ENCODE measurements around the gene COQ8A.

The COQ8A gene

DNA sequence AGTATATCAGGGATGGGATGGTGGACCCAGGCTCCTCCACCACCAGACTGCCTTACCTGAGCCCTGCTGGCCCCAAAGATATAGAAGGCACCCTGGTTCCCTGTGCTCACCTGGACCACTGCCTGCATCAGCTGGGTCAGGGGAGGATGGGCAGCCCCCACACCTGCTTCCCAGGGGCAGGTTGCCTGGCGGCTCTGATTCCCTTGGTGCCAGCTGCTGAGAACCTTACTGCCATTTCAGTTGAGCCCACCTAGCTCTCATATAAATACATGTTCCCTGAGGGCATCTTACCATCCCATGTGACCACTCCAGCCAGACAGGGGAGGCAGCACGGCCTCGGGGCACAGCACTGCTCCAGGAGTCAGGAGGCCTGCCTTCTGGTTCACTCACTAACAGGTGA lies 45.3 kb upstream of the COQ8A start:
- H4K20me1 ChIP-seq (ENCODE audit: control insufficient read depth, insufficient read depth, low read depth, low read length): no peaks in the 10 kb centered on the region
- TF ChIP-seq EZH2phosphoT487 (IDR thresholded peaks at IDR 0.05; ENCODE audit: borderline replicate concordance, low read length): no peak
- TF ChIP-seq, protein P1, sequence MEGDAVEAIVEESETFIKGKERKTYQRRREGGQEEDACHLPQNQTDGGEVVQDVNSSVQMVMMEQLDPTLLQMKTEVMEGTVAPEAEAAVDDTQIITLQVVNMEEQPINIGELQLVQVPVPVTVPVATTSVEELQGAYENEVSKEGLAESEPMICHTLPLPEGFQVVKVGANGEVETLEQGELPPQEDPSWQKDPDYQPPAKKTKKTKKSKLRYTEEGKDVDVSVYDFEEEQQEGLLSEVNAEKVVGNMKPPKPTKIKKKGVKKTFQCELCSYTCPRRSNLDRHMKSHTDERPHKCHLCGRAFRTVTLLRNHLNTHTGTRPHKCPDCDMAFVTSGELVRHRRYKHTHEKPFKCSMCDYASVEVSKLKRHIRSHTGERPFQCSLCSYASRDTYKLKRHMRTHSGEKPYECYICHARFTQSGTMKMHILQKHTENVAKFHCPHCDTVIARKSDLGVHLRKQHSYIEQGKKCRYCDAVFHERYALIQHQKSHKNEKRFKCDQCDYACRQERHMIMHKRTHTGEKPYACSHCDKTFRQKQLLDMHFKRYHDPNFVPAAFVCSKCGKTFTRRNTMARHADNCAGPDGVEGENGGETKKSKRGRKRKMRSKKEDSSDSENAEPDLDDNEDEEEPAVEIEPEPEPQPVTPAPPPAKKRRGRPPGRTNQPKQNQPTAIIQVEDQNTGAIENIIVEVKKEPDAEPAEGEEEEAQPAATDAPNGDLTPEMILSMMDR (IDR thresholded peaks at IDR 0.05; ENCODE audit: low read depth, low read length, poor library complexity, severe bottlenecking): no peak
- H3K9me2 ChIP-seq (replicated peaks; ENCODE audit: control insufficient read depth, low read length): no peaks in the 10 kb centered on the region
- H3K27me3 ChIP-seq (ENCODE audit: control insufficient read depth, low read length): no peaks in the 10 kb centered on the region
- no peaks in the 10 kb centered on the region for H3K9me3 ChIP-seq (ENCODE audit: control insufficient read depth, insufficient read depth, low read length)
- no peak overlapping the region for H3K4me3 ChIP-seq (ENCODE audit: low read length)
- peaks cover 12% of the 10 kb centered on the region for H3K4me1 ChIP-seq (ENCODE audit: control insufficient read depth, low read length)
- H3K4me2 ChIP-seq (ENCODE audit: low read length): no peak overlapping the region
- no peaks in the 10 kb centered on the region for H3F3A ChIP-seq (ENCODE audit: control insufficient read depth, insufficient read depth)
- H3K27ac ChIP-seq (ENCODE audit: low read depth, low read length): no peak overlapping the region
- no peaks in the 10 kb centered on the region for H3K36me3 ChIP-seq (ENCODE audit: control insufficient read depth, low read length)
- H3K79me2 ChIP-seq (ENCODE audit: control insufficient read depth, low read length): no peaks in the 10 kb centered on the region

DNA sequence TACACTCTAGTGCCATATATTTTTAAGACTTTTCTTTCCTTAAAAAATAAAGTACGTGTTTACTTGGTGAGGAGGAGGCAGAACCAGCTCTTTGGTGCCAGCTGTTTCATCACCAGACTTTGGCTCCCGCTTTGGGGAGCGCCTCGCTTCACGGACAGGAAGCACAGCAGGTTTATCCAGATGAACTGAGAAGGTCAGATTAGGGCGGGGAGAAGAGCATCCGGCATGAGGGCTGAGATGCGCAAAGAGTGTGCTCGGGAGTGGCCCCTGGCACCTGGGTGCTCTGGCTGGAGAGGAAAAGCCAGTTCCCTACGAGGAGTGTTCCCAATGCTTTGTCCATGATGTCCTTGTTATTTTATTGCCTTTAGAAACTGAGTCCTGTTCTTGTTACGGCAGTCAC lies 44.5 kb upstream of the COQ8A start:
- no peaks in the 10 kb centered on the region for H3K9me2 ChIP-seq (replicated peaks; ENCODE audit: control insufficient read depth, low read length)
- no peak overlapping the region for H3K4me3 ChIP-seq (ENCODE audit: low read length)
- H3K4me1 ChIP-seq (ENCODE audit: control insufficient read depth, low read length): peaks cover 12% of the 10 kb centered on the region
- no peaks in the 10 kb centered on the region for H3F3A ChIP-seq (ENCODE audit: control insufficient read depth, insufficient read depth)
- no peaks in the 10 kb centered on the region for H3K27me3 ChIP-seq (ENCODE audit: control insufficient read depth, low read length)
- H3K9me3 ChIP-seq (ENCODE audit: control insufficient read depth, insufficient read depth, low read length): no peaks in the 10 kb centered on the region
- no peaks in the 10 kb centered on the region for H4K20me1 ChIP-seq (ENCODE audit: control insufficient read depth, insufficient read depth, low read depth, low read length)
- H3K36me3 ChIP-seq (ENCODE audit: control insufficient read depth, low read length): no peaks in the 10 kb centered on the region
- H3K4me2 ChIP-seq (ENCODE audit: low read length): no peak overlapping the region
- H3K79me2 ChIP-seq (ENCODE audit: control insufficient read depth, low read length): no peaks in the 10 kb centered on the region
- H3K27ac ChIP-seq (ENCODE audit: low read depth, low read length): no peak overlapping the region
- TF ChIP-seq, protein P1 (IDR thresholded peaks at IDR 0.05; ENCODE audit: low read depth, low read length, poor library complexity, severe bottlenecking): no peak
- no peak for TF ChIP-seq EZH2phosphoT487 (IDR thresholded peaks at IDR 0.05; ENCODE audit: borderline replicate concordance, low read length)

DNA sequence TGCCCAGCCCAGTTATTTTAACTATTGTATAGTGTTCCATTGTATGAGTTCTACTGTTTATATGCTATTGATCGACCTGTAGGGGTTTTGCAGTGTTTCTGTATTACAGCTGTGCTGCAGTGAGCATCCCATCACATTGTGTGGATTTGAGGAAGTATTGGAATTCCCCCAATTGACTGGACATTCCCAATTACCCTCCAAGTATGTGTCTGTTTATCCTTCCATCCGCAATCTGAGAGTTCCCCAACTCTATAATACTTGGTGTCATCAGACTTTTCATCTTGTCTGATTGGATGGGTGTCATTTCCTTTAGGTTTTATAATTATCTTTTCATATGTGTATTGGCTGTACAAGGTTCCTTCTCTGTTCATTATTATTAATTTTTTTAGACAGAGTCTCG lies 41.8 kb upstream of the COQ8A start:
- no peaks in the 10 kb centered on the region for H3K36me3 ChIP-seq (ENCODE audit: control insufficient read depth, low read length)
- no peak overlapping the region for H3K4me3 ChIP-seq (ENCODE audit: low read length)
- H4K20me1 ChIP-seq (ENCODE audit: control insufficient read depth, insufficient read depth, low read depth, low read length): no peaks in the 10 kb centered on the region
- H3K27me3 ChIP-seq (ENCODE audit: control insufficient read depth, low read length): no peaks in the 10 kb centered on the region
- no peaks in the 10 kb centered on the region for H3K79me2 ChIP-seq (ENCODE audit: control insufficient read depth, low read length)
- peaks cover under 1% of the 10 kb centered on the region; the same call in 1 of the 2 replicates for H3K4me1 ChIP-seq (ENCODE audit: control insufficient read depth, low read length)
- no peaks in the 10 kb centered on the region for H3F3A ChIP-seq (ENCODE audit: control insufficient read depth, insufficient read depth)
- H3K9me2 ChIP-seq (replicated peaks; ENCODE audit: control insufficient read depth, low read length): no peaks in the 10 kb centered on the region
- no peaks in the 10 kb centered on the region for H3K9me3 ChIP-seq (ENCODE audit: control insufficient read depth, insufficient read depth, low read length)
- no peak overlapping the region for H3K4me2 ChIP-seq (ENCODE audit: low read length)
- H3K27ac ChIP-seq (ENCODE audit: low read depth, low read length): no peak overlapping the region
- no peak for TF ChIP-seq EZH2phosphoT487 (IDR thresholded peaks at IDR 0.05; ENCODE audit: borderline replicate concordance, low read length)
- TF ChIP-seq, protein P1 (IDR thresholded peaks at IDR 0.05; ENCODE audit: low read depth, low read length, poor library complexity, severe bottlenecking): no peak

DNA sequence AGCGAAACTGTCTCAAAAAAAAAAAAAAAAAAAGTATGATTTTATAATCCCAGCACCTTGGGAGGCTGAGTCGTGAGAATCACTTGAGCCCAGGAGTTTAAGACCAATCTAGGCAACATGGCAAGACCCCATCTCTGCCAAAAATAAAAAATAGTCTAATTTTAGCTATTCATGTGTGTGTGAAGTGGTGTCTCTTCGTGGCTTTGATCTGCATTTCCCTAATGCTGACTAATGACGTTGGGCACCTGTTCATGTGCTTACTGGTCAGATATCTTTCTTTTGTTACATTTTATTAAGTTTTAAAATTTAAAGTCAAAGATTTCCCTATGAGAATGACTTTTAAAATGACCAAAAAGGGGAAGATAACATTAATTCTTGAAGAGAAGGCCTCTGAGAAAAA lies 38.7 kb upstream of the COQ8A start:
- Histone ChIP-seq H3K4me2 (ENCODE audit: low read length) (no peak overlapping the region), H3F3A (ENCODE audit: control insufficient read depth, insufficient read depth) (no peaks in the 10 kb centered on the region), H3K9me3 (ENCODE audit: control insufficient read depth, insufficient read depth, low read length) (no peaks in the 10 kb centered on the region), H3K79me2 (ENCODE audit: control insufficient read depth, low read length) (no peaks in the 10 kb centered on the region), H3K4me1 (ENCODE audit: control insufficient read depth, low read length) (no peaks in the 10 kb centered on the region), H3K9me2 (replicated peaks; ENCODE audit: control insufficient read depth, low read length) (no peaks in the 10 kb centered on the region), H3K4me3 (ENCODE audit: low read length) (no peak overlapping the region), H3K36me3 (ENCODE audit: control insufficient read depth, low read length) (no peaks in the 10 kb centered on the region), H3K27ac (ENCODE audit: low read depth, low read length) (no peak overlapping the region), H4K20me1 (ENCODE audit: control insufficient read depth, insufficient read depth, low read depth, low read length) (no peaks in the 10 kb centered on the region), H3K27me3 (ENCODE audit: control insufficient read depth, low read length) (no peaks in the 10 kb centered on the region)
- no peak for TF ChIP-seq EZH2phosphoT487 (IDR thresholded peaks at IDR 0.05; ENCODE audit: borderline replicate concordance, low read length)
- TF ChIP-seq, protein P1 (IDR thresholded peaks at IDR 0.05; ENCODE audit: low read depth, low read length, poor library complexity, severe bottlenecking): no peak

Data from DOHH2 (cell line).